Hepatocyte (in vitro differentiated cells): ENCODE measurements around the gene BIN1. TPM values are rescaled to one million over a fixed set of nuclear protein-coding genes. Genes with fewer than 3 reads are reported as not detected.

Experiments used
- DNase-seq: peaks from one replicate; pipeline ENCODE4 v3.0.0-alpha.2; 2016; ENCODE audit warnings: low spot score
- H2AFZ ChIP-seq: fragments of 200-600 bp; sonication (generic); 2 replicates; pipeline ENCODE4 v1.6.0; 2016; ENCODE audit warnings: antibody characterized with exemption, mild to moderate bottlenecking
- H3K27ac ChIP-seq: fragments of 200-600 bp; sonication (generic); 2 replicates; pipeline ENCODE4 v1.5.1; 2016; ENCODE audit warnings: mild to moderate bottlenecking
- H3K27me3 ChIP-seq: fragments of 200-600 bp; sonication (generic); 2 replicates; pipeline ENCODE4 v1.6.1; 2016
- H3K36me3 ChIP-seq: fragments of 200-600 bp; sonication (generic); replicated peaks from 2 replicates; pipeline ENCODE4 v1.5.1; 2016; ENCODE audit warnings: low read depth; ENCODE audit not compliant: insufficient read depth
- H3K4me1 ChIP-seq: fragments of 200-600 bp; sonication (generic); 2 replicates; pipeline ENCODE4 v1.5.1; 2016; ENCODE audit warnings: mild to moderate bottlenecking, moderate library complexity; ENCODE audit not compliant: insufficient read depth
- H3K4me2 ChIP-seq: fragments of 200-600 bp; sonication (generic); 2 replicates; pipeline ENCODE4 v1.6.0; 2016
- H3K4me3 ChIP-seq: fragments of 200-600 bp; sonication (generic); 2 replicates; pipeline ENCODE4 v1.5.1; 2016; ENCODE audit warnings: mild to moderate bottlenecking
- H3K79me2 ChIP-seq: fragments of 200-600 bp; sonication (generic); 2 replicates; pipeline ENCODE4 v1.6.0; 2017; ENCODE audit warnings: mild to moderate bottlenecking
- H3K9me2 ChIP-seq: fragments of 200-600 bp; sonication (generic); replicated peaks from 2 replicates; pipeline ENCODE4 v1.6.0; 2017; ENCODE audit warnings: mild to moderate bottlenecking; ENCODE audit not compliant: insufficient read depth
- H3K9me3 ChIP-seq: fragments of 200-600 bp; sonication (generic); 2 replicates; pipeline ENCODE4 v1.5.1; 2016; ENCODE audit warnings: low read depth, mild to moderate bottlenecking
- H4K20me1 ChIP-seq: fragments of 200-600 bp; sonication (generic); 2 replicates; pipeline ENCODE4 v1.6.0; 2016; ENCODE audit warnings: mild to moderate bottlenecking; ENCODE audit not compliant: insufficient read depth, poor library complexity, severe bottlenecking
- CTCF ChIP-seq: fragments of 200-600 bp; sonication (generic); IDR thresholded peaks from 2 replicates; pipeline ENCODE4 v1.5.1; 2016; ENCODE audit warnings: antibody characterized with exemption, mild to moderate bottlenecking; ENCODE audit not compliant: poor library complexity
- EZH2 ChIP-seq: fragments of 200-600 bp; sonication (generic); IDR thresholded peaks from 2 replicates; pipeline ENCODE4 v1.6.1; 2016; ENCODE audit warnings: antibody characterized with exemption, mild to moderate bottlenecking, borderline replicate concordance
- EZH2phosphoT487 ChIP-seq: fragments of 200-600 bp; sonication (generic); IDR thresholded peaks from one replicate; pipeline ENCODE4 v1.6.1; 2018; ENCODE audit warnings: antibody characterized with exemption, mild to moderate bottlenecking, low read depth, moderate library complexity; ENCODE audit not compliant: unreplicated experiment, severe bottlenecking
- WGBS: methylation state at CpG from one replicate; pipeline ENCODE4 v1.1.6; 2016; ENCODE audit warnings: low lambda C conversion rate; ENCODE audit errors: missing lambda C conversion rate; 5-methylcytosine and 5-hydroxymethylcytosine counted together
- polyA plus RNA-seq: library from polyadenylated mRNA; unstranded; fragments of >200 nt; fragmentation: Nextera tagmentation; extraction: Ambion mirVana; gene quantifications from 2 replicates; pipeline ENCODE4 v1.2.1, GENCODE V29; 2016
- total RNA-seq: library from RNA; depleted of rRNA; stranded (reverse); fragments of >200 nt; gene quantifications from 2 replicates; pipeline ENCODE4 v1.2.3, GENCODE V29; 2014

Gene BIN1
- total and polyA plus RNA-seq, 2 experiments from 2014 or later = 109 to 113 TPM

DNA sequence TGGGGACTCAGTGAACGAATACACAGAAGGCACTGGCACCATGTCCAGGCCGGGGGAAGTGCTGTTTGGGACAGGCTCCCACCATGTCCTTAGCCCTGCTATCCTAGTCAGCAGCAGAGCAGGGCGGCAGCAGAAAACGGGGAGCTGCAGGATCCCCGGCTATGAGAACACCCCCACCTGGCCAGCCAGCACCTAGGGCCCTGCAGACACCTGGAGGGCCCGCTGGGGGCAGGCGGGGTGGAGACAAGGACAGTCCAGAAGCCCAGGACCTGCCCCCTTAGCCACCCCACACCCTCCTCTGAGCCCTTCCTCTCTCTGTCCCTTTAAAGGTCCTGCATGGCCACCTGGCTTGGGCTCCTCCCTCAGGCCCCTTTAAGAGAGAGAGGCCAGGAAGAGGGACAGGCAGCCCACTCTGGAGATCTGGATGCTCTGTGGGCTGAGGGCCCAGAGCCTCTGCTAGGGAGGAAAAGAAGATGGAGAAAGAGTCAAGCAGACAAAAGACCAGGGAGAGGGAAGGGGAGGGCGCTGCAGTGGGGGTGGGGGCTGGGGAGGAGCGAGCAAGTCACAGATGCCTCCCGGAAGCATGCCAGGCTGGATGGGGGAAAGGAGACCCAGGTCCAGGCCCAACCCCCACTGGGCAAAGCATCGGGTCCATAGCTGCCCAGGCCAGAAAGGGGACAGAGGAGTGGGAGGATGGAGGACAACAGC is 48.6 kb downstream of the BIN1 start:
- H2AFZ ChIP-seq = no peak overlapping the region
- H4K20me1 ChIP-seq = no peaks in the 10 kb centered on the region
- DNase-seq = no peak
- H3K4me1 ChIP-seq = peaks cover 5% of the 10 kb centered on the region
- H3K79me2 ChIP-seq = peaks cover 2% of the 10 kb centered on the region
- WGBS = 95% methylated on average over 7 of the region's 11 CpGs
- no peak for TF ChIP-seq EZH2phosphoT487
- TF ChIP-seq EZH2 = no peak
- no peak for TF ChIP-seq CTCF
- H3K27me3 ChIP-seq = no peaks in the 10 kb centered on the region
- H3K36me3 ChIP-seq = no peaks in the 10 kb centered on the region
- no peak overlapping the region for H3K4me3 ChIP-seq
- H3K4me2 ChIP-seq = no peak overlapping the region
- H3K27ac ChIP-seq = no peak overlapping the region
- no peaks in the 10 kb centered on the region for H3K9me2 ChIP-seq
- H3K9me3 ChIP-seq = no peaks in the 10 kb centered on the region

- 92% methylated on average over 31 of the region's 31 CpGs for WGBS
- Histone ChIP-seq H3K9me2 (no peaks in the 10 kb centered on the region), H4K20me1 (no peaks in the 10 kb centered on the region), H3K36me3 (no peaks in the 10 kb centered on the region), H3K4me1 (peaks cover 5% of the 10 kb centered on the region), H3K27me3 (no peaks in the 10 kb centered on the region), H3K27ac (no peak overlapping the region), H2AFZ (no peak overlapping the region), H3K9me3 (no peaks in the 10 kb centered on the region), H3K4me2 (no peak overlapping the region), H3K4me3 (no peak overlapping the region), H3K79me2 (no peaks in the 10 kb centered on the region)
- no peak for DNase-seq
- no peak for TF ChIP-seq EZH2phosphoT487
- no peak for TF ChIP-seq EZH2
- TF ChIP-seq CTCF = no peak
Measured at GRCh38 chr2:127057371-127058245, 49.3 kb downstream of the BIN1 start.

- Histone ChIP-seq H3K79me2 (no peaks in the 10 kb centered on the region), H3K27me3 (no peaks in the 10 kb centered on the region), H3K4me2 (no peak overlapping the region), H2AFZ (no peak overlapping the region), H3K9me3 (no peaks in the 10 kb centered on the region), H3K36me3 (no peaks in the 10 kb centered on the region), H3K4me1 (peaks cover 5% of the 10 kb centered on the region), H3K4me3 (no peak overlapping the region), H3K9me2 (no peaks in the 10 kb centered on the region), H3K27ac (no peak overlapping the region), H4K20me1 (no peaks in the 10 kb centered on the region)
- WGBS = 95% methylated on average over 25 of the region's 25 CpGs
- DNase-seq = no peak
- no peak for TF ChIP-seq EZH2
- TF ChIP-seq CTCF = no peak
- no peak for TF ChIP-seq EZH2phosphoT487
Measured at GRCh38 chr2:127056631-127057370, 50.2 kb downstream of the BIN1 start.
